Lower leg skin (tissue), 4 donors: ENCODE measurements around the gene LYRM4. TPM values are rescaled to one million over a fixed set of nuclear protein-coding genes. Genes with fewer than 3 reads are reported as not detected.

Experiments
- DNase-seq, 2 donors: peaks; one replicate each; pipeline ENCODE4 v3.0.0-alpha.2; 2019; ENCODE audit warnings: low spot score in 2 of 2
- H3K4me3 ChIP-seq: fragments of 200-600 bp; sonication (generic); 2 replicates; pipeline ENCODE4 v1.5.1; 2017; ENCODE audit warnings: mild to moderate bottlenecking, low read depth; ENCODE audit not compliant: poor library complexity, severe bottlenecking
- CTCF ChIP-seq, 3 donors: fragments of 450-650 bp; IDR thresholded peaks; one replicate each; pipeline ENCODE4 v1.5.1; 2016; ENCODE audit warnings: antibody characterized with exemption in 3 of 3, mild to moderate bottlenecking in 3 of 3, moderate library complexity in 2 of 3
- POLR2A ChIP-seq, 2 donors: fragments of 450-650 bp; IDR thresholded peaks; one replicate each; pipeline ENCODE4 v1.6.1; 2016 to 2017; ENCODE audit warnings: antibody characterized with exemption in 2 of 2, mild to moderate bottlenecking in 1 of 2, moderate library complexity in 1 of 2
- WGBS, 2 donors: methylation state at CpG; one replicate each; pipeline ENCODE4 v1.1.5; 2018; 5-methylcytosine and 5-hydroxymethylcytosine counted together
- intact Hi-C: fragments of 100-400 bp; cut with DNase I; formaldehyde crosslinking; loops from one replicate; pipeline ENCODE4 v1.15.0; 2023; ENCODE audit warnings: low total_unique reads
- total RNA-seq, 4 donors: library from RNA; depleted of rRNA; stranded (reverse); fragments of >200 nt; gene quantifications; one replicate each; pipeline ENCODE4 v1.1.0, GENCODE V29; 2016

The LYRM4 gene
- total RNA-seq, 4 donors from 2014 or later: 14.4 to 20.8 (median 20.4) TPM

GRCh38 chr6:5192135-5192794 is 68.5 kb downstream of the LYRM4 start:
- DNase-seq: no peak
- H3K4me3 ChIP-seq: no peak overlapping the region
- TF ChIP-seq POLR2A (IDR thresholded peaks at IDR 0.05) (no peak), CTCF (IDR thresholded peaks at IDR 0.05) (no peak)
- intact Hi-C loops: no loop called here
- 95 to 97% methylated on average over 11 of the region's 11 CpGs for WGBS, 2 donors

GRCh38 chr6:5191722-5192121 is 69.0 kb downstream of the LYRM4 start:
- H3K4me3 ChIP-seq: no peak overlapping the region
- WGBS, 2 donors: 89 to 92% methylated on average over 3 of the region's 3 CpGs
- DNase-seq: no peak
- TF ChIP-seq POLR2A (IDR thresholded peaks at IDR 0.05) (no peak), CTCF (IDR thresholded peaks at IDR 0.05) (no peak)
- intact Hi-C loops: no loop called here

- intact Hi-C loops: no loop called here
- no peak overlapping the region for H3K4me3 ChIP-seq
- DNase-seq: no peak
- WGBS, 2 donors: 95 to 97% methylated on average over 6 of the region's 6 CpGs
- no peak for TF ChIP-seq CTCF (IDR thresholded peaks at IDR 0.05)
- no peak for TF ChIP-seq POLR2A (IDR thresholded peaks at IDR 0.05)
Measured at GRCh38 chr6:5191222-5191621, 69.5 kb downstream of the LYRM4 start.

GRCh38 chr6:5190507-5190906 is 70.2 kb downstream of the LYRM4 start:
- TF ChIP-seq CTCF (IDR thresholded peaks at IDR 0.05) (no peak), POLR2A (IDR thresholded peaks at IDR 0.05) (no peak)
- no peak overlapping the region for H3K4me3 ChIP-seq
- no peak for DNase-seq
- intact Hi-C loops: no loop called here
- 66 to 71% methylated on average over 3 of the region's 3 CpGs for WGBS, 2 donors

GRCh38 chr6:5188646-5189045 is 72.1 kb downstream of the LYRM4 start:
- 98 to 100% methylated on average over 3 of the region's 3 CpGs for WGBS, 2 donors
- TF ChIP-seq POLR2A (IDR thresholded peaks at IDR 0.05) (no peak), CTCF (IDR thresholded peaks at IDR 0.05) (no peak)
- H3K4me3 ChIP-seq: no peak overlapping the region
- intact Hi-C loops: no loop called here
- DNase-seq: no peak

- intact Hi-C loops: no loop called here
Measured at GRCh38 chr6:5184878-5185277, 75.9 kb downstream of the LYRM4 start.

More at GRCh38 chr6:5184878-5185277, 75.9 kb downstream of the LYRM4 start:
- TF ChIP-seq POLR2A (IDR thresholded peaks at IDR 0.05) (no peak), CTCF (IDR thresholded peaks at IDR 0.05) (no peak)
- WGBS, 2 donors: 91 to 94% methylated on average over 9 of the region's 9 CpGs
- no peak for DNase-seq
- no peak overlapping the region for H3K4me3 ChIP-seq
